Measurements from ENCODE around the gene AK3. TPM values are rescaled to one million over a fixed set of nuclear protein-coding genes. Genes with fewer than 3 reads are reported as not detected.

Gene AK3
- total RNA-seq, 1 experiment from 2014 or later, result 41.5 TPM

DNA sequence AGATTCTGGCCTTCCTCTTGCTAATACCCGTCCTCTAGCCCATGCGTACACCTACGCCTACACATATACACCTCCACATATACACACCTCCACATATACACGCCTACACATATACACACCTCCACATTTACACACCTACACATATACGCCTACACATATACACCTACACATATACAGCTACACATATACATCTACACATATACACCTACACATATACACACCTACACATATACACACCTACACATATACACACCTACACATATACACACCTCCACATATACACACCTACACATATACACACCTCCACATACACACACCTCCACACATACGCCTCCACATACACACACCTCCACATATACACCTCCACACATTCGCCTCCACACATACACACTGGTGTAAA is 27.2 kb downstream of the AK3 start:
- no peak overlapping the region for H3K14ac ChIP-seq (ENCODE audit: insufficient read depth, low read length)
- no peak overlapping the region for H2BK5ac ChIP-seq (ENCODE audit: insufficient read length, low read length)
- H4K5ac ChIP-seq (ENCODE audit: insufficient read length, low read depth, low read length), result no peak overlapping the region
- no peaks in the 10 kb centered on the region for H4K20me1 ChIP-seq (ENCODE audit: control insufficient read depth, insufficient read depth, insufficient read length)
- Mint-ChIP-seq H3K4me1 (no peaks in the 10 kb centered on the region), H3K36me3 (ENCODE audit: insufficient read depth in 1 of 3, low read depth in 3 of 3) (peaks cover 14 to 71% (median 25%) of the 10 kb centered on the region in 3 experiments; a peak in 6 of 7 replicates), H3K27me3 (ENCODE audit: low read depth) (no peaks in the 10 kb centered on the region), H3K9me3 (peaks cover 4 to 6% of the 10 kb centered on the region in 2 experiments; a peak in 3 of 5 replicates), H3K4me3 (no peak overlapping the region), H3K27ac (no peak overlapping the region)
- H3K23me2 ChIP-seq (ENCODE audit: insufficient read length, low read depth, low read length, poor library complexity, severe bottlenecking), result no peaks in the 10 kb centered on the region
- H2BK15ac ChIP-seq (ENCODE audit: low read depth, low read length), result no peak overlapping the region
- no peaks in the 10 kb centered on the region for H3K27me3 ChIP-seq (ENCODE audit: insufficient read depth, low read length)
- no peak overlapping the region for H3K4ac ChIP-seq (ENCODE audit: low read depth, low read length)
- H3K9me3 ChIP-seq (ENCODE audit: control insufficient read depth, low read depth, low read length), result no peaks in the 10 kb centered on the region
- 94% methylated on average over 3 of the region's 7 CpGs for WGBS (ENCODE audit: extremely low coverage, insufficient read length, low lambda C conversion rate)
- no peak overlapping the region for H2AK5ac ChIP-seq (ENCODE audit: insufficient read length, low read length)
- H3K9ac ChIP-seq (ENCODE audit: extremely low read depth, insufficient read length, low read length), result no peak overlapping the region
- no peak overlapping the region for H2BK12ac ChIP-seq (ENCODE audit: insufficient read length, low read depth, low read length)
- no peak overlapping the region for H4K91ac ChIP-seq (ENCODE audit: insufficient read length, low read depth, low read length)
- H3T11ph ChIP-seq (ENCODE audit: low read length), result no peak overlapping the region
- H3K79me2 ChIP-seq (ENCODE audit: insufficient read depth, low read length), result no peaks in the 10 kb centered on the region
- H3K4me1 ChIP-seq (ENCODE audit: insufficient read depth, low read length), result no peaks in the 10 kb centered on the region
- H4K8ac ChIP-seq (replicated peaks; ENCODE audit: insufficient read length, low read depth, low read length), result no peak overlapping the region
- H2BK120ac ChIP-seq (ENCODE audit: low read depth, low read length, poor library complexity, severe bottlenecking), result no peak overlapping the region
- H3K79me1 ChIP-seq (ENCODE audit: insufficient read depth, low read depth, low read length, poor library complexity, severe bottlenecking), result no peaks in the 10 kb centered on the region
- no peak for DNase-seq
- no peak overlapping the region for H3K18ac ChIP-seq (ENCODE audit: insufficient read length, low read depth, low read length)
- no peak overlapping the region for H3K56ac ChIP-seq (ENCODE audit: insufficient read length, low read depth, low read length)
- H3K4me2 ChIP-seq (ENCODE audit: insufficient read depth, insufficient read length, low read length), result no peak overlapping the region
- H2BK20ac ChIP-seq (ENCODE audit: low read depth, low read length, poor library complexity, severe bottlenecking), result no peak overlapping the region
- TF ChIP-seq, protein P1, sequence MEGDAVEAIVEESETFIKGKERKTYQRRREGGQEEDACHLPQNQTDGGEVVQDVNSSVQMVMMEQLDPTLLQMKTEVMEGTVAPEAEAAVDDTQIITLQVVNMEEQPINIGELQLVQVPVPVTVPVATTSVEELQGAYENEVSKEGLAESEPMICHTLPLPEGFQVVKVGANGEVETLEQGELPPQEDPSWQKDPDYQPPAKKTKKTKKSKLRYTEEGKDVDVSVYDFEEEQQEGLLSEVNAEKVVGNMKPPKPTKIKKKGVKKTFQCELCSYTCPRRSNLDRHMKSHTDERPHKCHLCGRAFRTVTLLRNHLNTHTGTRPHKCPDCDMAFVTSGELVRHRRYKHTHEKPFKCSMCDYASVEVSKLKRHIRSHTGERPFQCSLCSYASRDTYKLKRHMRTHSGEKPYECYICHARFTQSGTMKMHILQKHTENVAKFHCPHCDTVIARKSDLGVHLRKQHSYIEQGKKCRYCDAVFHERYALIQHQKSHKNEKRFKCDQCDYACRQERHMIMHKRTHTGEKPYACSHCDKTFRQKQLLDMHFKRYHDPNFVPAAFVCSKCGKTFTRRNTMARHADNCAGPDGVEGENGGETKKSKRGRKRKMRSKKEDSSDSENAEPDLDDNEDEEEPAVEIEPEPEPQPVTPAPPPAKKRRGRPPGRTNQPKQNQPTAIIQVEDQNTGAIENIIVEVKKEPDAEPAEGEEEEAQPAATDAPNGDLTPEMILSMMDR (conservative IDR thresholded peaks at IDR 0.05), result no peak
- no peak overlapping the region for H3K27ac ChIP-seq (ENCODE audit: insufficient read length, low read depth, low read length)
- no peak overlapping the region for H3K23ac ChIP-seq (ENCODE audit: insufficient read length, low read depth, low read length)
- no peak overlapping the region for H2AFZ ChIP-seq (ENCODE audit: low read length)
